Measurements from ENCODE around the gene IGBP1. TPM values are rescaled to one million over a fixed set of nuclear protein-coding genes. Genes with fewer than 3 reads are reported as not detected.

The IGBP1 gene
- total and polyA plus RNA-seq, 9 of the 15 experiments (the other 6 are each of a cell fraction or from before 2014, with no cell fraction given), result 36.6 to 91.5 (median 52.8) TPM

- TF ChIP-seq PATZ1 (CRISPR knock-in tag; IDR thresholded peaks at IDR 0.05; ENCODE audit: borderline replicate concordance), result no peak
- no peak for TF ChIP-seq VEZF1 (CRISPR knock-in tag; IDR thresholded peaks at IDR 0.05)
- TF ChIP-seq HMG20A (CRISPR knock-in tag; conservative IDR thresholded peaks at IDR 0.05), result no peak
- no peak for TF ChIP-seq FOXJ2 (tag; IDR thresholded peaks at IDR 0.05)
Measured at GRCh38 chrX:70172964-70173363, 39.7 kb downstream of the IGBP1 start (continued).

- intact Hi-C loops (cut with micrococcal nuclease), result no loop called here
- no peaks in the 10 kb centered on the region for H3K27me3 ChIP-seq (ENCODE audit: control insufficient read depth in 2 of 2, insufficient read depth in 2 of 2, low read length in 2 of 2)
- no peaks in the 10 kb centered on the region for H3K9me3 ChIP-seq (replicated peaks; ENCODE audit: control insufficient read depth, insufficient read depth, low read depth, low read length)
- H3K4me2 ChIP-seq (ENCODE audit: insufficient read depth, low read length), result no peak overlapping the region
- H3K9me1 ChIP-seq (ENCODE audit: control insufficient read depth, insufficient read depth, low read length), result no peaks in the 10 kb centered on the region
- ChIA-PET POLR2A (interaction anchor here (0.6 kb wide), 1 partner anchor 20 kb away, joined by 3 read pairs; no protein-coding TSS in a partner anchor), CTCF (ENCODE audit: low intra/inter-chr PET ratio) (no interaction called here)
- H3K27ac ChIP-seq (ENCODE audit: extremely low read depth, low read depth, low read length), result no peak overlapping the region
- no peak for DNase-seq (ENCODE audit: extremely low read depth in 1 of 4, low spot score in 3 of 4)
- no peak overlapping the region for H2AFZ ChIP-seq (ENCODE audit: low read depth, low read length)
- WGBS (ENCODE audit: insufficient coverage, low coverage, missing lambda C conversion rate), result 47% methylated on average over 3 of the region's 4 CpGs
- H3K9ac ChIP-seq (ENCODE audit: insufficient read depth in 1 of 2, low read depth in 2 of 2, low read length in 2 of 2), result no peak overlapping the region
- no peak overlapping the region for H3K4me3 ChIP-seq
- no peaks in the 10 kb centered on the region for H3K79me2 ChIP-seq (ENCODE audit: control insufficient read depth, insufficient read depth, low read length)
- peaks cover 4 to 24% of the 10 kb centered on the region in 2 experiments; a peak in 2 of 5 replicates for H3K4me1 ChIP-seq (replicated peaks in 1 of 2; ENCODE audit: control insufficient read depth in 2 of 2, insufficient read depth in 2 of 2, low read length in 2 of 2)
- H3K36me3 ChIP-seq (ENCODE audit: control insufficient read depth, insufficient read depth, low read length), result no peaks in the 10 kb centered on the region
- ATAC-seq, result no peak
- BruUV-seq (replicated peaks), result no TSS peak
- FAIRE-seq, result no peak
- in situ Hi-C loops (cut with MboI), result no loop called here
- no peaks in the 10 kb centered on the region for H4K20me1 ChIP-seq (replicated peaks; ENCODE audit: control insufficient read depth, insufficient read depth, low read length)
- TF ChIP-seq ZNF354B (CRISPR knock-in tag; IDR thresholded peaks at IDR 0.05) (no peak), BRD9 (IDR thresholded peaks at IDR 0.05; ENCODE audit: low read depth, partially characterized antibody) (no peak), MLX (CRISPR knock-in tag; conservative IDR thresholded peaks at IDR 0.05) (no peak), SIX5 (IDR thresholded peaks at IDR 0.05; ENCODE audit: borderline replicate concordance in 1 of 2, insufficient read depth in 1 of 2, low read depth in 1 of 2, low read length in 2 of 2) (no peak), GABPB1 (CRISPR knock-in tag; IDR thresholded peaks at IDR 0.05) (no peak), PATZ1 (CRISPR knock-in tag; IDR thresholded peaks at IDR 0.05; ENCODE audit: borderline replicate concordance) (no peak), ZBTB17 (CRISPR knock-in tag; IDR thresholded peaks at IDR 0.05) (no peak), ZNF23 (CRISPR knock-in tag; IDR thresholded peaks at IDR 0.05) (no peak), MYBL2 (IDR thresholded peaks at IDR 0.05; ENCODE audit: low read depth) (no peak), MYBL2 (CRISPR knock-in tag; IDR thresholded peaks at IDR 0.05; ENCODE audit: borderline replicate concordance) (no peak)
Measured at GRCh38 chrX:70174754-70175153, 41.5 kb downstream of the IGBP1 start.

Measured in K562 (cell line).